GM21786 (cell line): ENCODE results near the gene EXT2.

Source experiments
- ATAC-seq: cut with Tn5 transposase; IDR thresholded peaks from one replicate; pipeline ENCODE4 v1.9.1; 2021; ENCODE audit not compliant: unreplicated experiment

Gene EXT2

DNA sequence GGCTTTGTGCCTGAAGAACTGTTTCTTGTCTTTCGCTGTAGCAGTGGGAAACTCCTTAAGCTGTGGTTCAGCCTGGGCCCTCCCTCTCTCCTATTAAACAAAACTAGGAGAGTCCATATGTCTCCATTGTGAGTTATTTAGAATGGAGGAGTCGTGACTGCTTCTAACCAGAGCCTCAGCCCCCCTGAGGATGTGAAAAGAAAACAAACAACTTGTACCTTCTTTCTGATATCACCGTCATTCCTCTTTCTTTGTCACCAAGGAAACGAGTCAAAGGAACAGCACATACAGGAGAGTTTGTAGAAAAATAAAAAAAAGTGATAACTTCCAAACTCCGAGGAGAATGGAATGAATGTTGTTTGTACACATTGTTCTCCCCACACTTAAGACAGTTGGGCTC lies 11.6 kb upstream of the EXT2 start:
- no peak for ATAC-seq

DNA sequence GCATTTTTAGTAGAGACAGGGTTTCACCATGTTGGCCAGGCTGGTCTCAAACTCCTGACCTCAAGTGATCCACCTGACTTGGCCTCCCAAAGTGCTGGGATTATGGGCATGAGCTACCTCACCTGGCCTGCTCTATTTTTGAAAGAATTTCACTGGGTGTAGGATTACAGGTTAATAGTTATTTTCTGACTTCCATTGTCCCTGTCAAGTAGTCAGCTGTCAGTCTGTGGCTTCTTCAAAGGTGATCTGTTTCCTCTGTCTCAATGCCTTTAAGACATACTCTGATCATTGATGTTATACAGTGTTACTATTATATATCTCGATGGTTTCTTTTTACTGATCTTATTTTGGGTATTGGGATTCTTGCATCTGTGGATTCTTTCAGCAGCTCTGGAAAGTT lies 10.1 kb upstream of the EXT2 start:
- no peak for ATAC-seq

DNA sequence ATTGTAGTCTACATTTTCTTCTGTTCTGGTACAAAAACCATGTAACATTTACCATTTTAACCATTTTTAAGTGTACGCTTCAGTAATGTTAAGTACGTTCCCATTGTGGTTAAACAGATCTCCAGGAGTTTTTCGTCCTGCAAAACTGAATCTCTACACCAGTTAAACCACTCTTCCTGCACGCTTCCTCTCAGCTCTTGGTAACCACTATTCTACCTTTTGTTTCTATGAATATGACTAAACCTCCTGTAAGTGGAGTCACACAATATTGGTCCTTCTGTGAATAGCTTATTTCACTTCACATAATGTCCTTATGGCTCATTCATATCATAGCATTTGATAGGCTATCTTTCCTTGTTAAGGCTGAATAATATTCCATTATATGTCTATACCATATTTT lies 7.1 kb upstream of the EXT2 start:
- no peak for ATAC-seq

DNA sequence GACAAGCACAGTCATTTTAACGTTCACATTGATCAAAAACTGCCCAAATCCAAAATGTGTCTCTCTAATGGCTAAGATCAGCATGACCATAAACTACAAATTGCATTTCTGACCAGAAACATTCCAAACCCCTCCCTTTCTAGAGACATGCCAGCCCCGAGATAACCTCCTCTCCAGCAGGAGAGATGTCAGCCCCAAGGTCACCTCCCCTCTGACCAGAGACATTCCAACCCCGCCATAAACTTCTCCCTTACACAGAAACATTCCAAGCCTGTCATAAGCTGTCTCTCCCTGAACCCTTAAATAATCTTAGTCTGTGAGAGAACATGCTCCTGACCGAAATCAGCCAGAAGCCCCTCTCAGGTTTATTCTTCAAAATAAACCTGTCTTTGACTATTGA lies 6.6 kb upstream of the EXT2 start:
- no peak for ATAC-seq

DNA sequence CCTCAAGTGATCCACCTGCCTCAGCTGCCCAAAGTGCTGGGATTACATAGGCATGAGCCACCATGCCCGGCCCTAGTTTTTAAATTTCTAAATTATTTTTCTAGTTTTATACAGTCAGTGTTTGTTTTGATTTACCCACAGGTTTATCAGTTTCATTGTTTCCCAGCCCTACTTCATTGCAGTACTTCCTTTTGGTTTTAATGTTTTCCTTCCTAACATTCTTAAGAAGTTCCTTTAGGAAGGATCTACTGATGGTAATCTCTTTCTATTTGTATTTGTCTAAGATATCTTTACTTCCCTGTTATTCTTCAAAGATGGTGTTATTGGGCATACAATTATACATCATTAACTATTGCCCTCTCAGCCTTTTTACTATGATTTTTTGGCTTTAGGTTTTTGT lies 4.9 kb upstream of the EXT2 start:
- ATAC-seq: no peak

DNA sequence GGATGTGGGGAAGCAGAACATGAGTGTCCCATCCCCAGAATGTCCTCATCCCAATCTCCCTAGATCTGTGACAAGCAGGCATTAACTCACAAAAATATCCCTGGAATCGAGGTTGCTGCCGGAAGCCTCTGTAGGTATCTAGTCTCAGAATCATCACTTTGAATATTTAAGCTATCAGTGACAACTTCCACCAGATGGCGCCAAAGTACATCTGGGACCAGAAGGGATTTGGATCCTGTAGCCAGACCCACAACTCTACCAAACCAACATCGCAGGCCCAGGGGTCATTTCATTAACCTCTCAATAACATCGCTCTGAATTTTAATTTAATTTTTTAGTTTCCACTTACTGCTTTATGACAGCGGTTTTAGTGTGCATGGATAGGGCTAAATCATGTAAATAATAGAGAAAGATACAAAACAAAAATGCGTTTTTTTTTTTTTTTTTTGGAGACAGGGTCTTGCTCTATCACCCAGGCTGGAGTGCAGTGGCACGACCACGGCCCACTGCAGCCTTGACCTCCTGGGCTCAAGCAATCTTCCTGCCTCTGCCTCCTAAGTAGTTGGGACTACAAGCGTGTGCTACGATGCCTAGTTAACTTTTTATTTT lies 1.1 kb upstream of the EXT2 start:
- ATAC-seq: peak; percentile 57

DNA sequence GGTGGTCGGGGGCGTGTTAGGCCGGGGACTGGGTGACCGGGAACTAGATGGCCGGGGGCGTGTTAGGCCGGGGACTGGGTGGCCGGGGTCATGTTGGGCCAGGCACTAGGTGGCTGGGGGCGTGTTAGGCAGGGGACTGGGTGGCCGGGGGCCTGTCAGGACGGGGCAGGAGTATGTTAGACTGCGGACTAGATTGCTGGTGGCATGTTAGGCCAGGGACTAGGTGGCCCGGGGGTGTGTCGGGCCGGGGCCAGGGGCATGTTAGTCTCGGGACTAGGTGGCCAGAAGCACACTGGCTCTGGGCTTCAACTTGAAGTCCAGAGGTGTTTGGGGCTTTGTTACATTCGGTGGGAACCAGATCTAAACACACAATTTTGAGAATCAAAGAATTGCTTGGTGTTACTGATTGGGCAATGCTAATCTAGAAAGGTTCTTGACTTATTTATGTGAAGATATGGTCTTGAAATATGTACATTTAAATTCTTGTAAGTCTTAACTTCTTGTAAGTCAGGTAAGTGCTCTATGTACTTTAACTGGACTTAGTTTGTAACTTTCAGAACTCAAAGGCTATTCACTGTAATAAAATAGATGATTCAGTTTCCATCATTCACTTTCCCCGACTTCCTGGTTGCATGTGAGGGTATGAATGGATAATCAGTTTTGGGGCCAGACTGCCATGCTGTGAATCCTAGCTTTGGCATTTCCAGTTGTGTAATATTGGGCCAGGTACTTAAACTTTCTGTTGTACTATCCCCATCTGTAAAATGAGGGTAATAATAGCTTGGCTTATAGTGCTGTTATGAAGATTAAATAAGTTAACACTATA lies 1.1 kb downstream of the EXT2 start:
- no peak for ATAC-seq

DNA sequence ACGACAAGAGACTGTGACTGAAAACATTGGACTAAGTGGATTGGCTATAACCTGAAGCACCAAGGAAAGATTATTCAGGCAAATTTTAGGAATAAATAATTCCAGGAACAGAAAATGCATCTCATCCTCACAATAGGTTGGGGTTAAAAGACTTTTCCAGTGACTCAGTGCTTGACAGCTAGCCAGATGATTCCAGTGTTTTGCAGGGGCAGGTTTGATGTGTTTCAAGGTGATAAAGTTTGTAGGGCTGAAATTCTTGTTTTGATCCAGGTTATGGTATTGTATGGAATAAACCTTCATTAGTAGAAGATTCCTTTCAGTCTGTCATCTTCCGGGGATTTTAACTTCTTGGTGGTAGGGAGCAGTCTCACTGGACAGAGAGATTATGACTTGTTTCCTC lies 2.3 kb downstream of the EXT2 start:
- ATAC-seq: no peak

DNA sequence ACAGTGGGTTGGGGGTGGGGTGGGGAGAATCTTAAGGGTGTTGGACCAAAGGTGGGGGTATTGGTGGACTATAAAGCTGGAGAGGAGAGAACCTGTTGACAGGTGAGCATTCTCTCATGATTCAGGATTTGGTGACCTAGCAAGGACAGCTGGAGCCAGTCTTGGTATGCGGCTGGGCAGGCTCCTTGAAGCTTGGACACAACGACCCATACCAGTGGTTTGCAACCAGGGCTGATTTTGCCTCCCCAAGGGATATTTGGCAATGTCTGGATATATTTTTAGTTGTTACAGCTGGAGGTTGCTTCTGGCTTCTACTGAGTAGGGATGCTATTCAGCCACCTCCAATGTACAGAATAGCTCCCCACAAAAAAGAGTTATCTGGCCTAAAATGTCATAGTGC lies 5.6 kb downstream of the EXT2 start:
- no peak for ATAC-seq

DNA sequence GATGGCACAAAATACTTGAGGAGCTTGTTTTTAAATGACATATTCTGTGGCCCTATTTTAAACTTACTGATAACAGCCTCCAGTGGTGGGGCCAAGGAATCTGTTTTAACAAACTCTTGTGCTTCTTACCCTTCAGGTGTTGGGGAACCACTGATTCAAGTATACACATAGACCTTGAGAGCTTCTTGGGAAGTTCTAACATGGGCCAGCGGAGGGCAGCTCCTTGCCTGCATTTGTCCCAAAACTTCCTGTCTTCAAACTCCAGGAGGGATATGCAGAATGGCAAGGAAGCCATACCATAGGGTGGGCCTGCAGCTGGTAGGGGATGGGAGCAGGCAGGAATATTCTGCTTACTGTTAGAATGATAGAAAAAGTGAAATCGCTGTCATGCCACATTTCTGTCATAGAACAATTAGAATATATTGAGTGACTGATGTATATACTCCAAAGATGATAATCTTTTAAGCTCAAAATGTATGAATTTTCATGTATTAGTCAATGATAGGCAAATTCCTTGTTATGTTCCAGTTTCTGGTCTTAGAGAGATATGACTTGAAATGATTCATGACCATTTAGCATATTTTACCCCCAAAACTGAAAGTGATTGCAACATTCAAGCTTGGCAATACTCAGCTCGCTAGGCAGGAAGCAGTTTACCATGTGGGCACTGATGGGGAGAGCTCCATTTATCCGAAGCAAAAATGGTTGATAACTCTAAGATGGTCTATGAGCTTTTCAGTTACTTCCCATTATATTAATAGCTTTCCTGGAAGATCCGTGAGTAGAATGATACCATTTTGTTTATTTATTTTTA lies 9.2 kb downstream of the EXT2 start:
- no peak for ATAC-seq

DNA sequence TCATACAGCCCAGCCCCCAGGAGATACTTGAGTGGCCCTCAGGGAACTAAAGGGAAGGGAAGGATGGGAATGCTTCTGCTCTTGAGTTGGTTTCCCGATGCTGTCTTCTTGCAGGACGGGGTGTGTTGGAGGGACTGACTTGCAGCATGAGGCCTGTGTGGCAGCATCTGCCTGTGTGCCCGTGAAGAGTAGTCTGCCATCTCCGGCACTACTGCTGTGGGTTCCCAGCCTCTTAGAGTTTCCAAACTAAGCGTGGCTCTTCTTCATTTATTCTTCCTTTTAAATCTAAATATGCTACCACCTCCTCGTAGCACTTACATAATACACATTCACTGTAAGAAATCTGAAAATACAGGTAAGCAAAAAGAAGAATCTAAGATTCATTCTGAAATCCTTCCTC lies 12.8 kb downstream of the EXT2 start:
- no peak for ATAC-seq

DNA sequence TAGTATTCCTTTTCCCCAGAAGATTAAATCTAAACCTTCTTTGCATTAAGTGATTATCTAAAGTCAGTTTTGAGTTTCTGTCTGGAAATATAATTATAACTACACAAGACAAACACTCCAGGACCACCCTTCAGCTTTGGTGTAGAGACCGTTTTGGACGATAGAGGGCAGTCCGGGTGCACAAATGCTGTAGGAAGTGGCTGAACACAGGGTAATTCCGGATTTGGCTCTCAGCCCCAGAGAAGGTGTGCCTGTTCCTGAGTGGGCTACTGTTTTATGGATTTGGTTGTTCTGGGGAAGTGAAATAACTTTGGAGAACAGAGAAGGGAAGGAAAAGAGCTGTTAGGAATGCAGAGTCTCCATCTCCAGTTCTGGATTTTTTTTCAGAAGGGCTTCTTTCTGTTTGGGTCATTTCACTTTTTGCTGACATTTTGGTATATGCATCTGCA lies 14.8 kb downstream of the EXT2 start:
- peak; percentile 97 for ATAC-seq

DNA sequence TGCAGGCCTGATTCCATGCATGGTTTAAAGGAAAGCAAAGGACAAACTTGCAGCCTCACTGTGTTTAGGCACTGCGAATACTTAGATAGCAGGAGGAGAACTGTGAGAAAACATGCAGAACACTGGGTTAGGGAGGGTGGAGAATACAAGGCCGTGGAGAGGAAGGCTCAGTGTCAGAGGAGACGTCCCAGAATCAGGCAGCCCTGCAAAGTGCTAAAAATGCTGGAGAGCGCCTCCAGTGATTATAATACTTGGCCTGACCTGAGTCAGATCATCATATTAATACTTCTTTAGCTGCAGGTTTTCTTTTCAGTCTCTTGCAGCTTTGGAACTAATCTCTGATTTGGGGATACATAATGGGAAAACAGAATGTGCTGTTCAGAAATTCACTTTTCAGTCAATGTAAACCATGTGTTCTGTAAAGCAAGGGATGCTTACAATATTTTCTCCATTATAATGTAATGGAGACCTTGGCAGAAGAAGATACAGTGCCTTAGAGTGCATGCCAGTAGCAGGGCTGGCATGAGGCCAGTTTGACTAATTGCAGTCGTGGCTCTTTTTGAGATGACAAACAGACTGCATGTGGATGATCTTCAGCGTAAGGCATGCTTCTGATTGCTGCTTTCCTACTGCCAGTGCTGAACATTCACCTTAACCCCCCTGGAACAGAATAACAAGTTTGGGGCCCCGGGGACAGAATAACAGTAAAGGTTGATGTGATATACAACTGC lies 16.8 kb downstream of the EXT2 start:
- ATAC-seq: no peak

DNA sequence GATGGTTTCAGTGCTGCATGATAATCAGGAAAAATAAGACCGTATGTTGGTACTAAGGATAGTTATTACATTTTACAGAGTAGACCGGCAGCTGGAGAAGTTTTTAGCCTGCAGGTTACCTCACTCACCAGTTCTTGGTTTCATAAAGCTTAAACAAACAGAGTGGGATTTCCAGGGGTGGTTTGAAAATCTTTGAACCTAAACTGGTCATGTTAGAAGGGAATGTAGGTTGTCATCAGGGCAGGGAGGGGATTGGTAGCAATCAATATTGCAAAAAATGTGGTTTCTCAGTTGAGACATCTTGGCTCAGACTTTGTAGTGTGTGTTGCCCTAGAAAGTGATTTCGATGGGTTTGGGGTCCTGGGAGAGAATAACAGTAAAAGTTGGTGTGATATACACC lies 17.5 kb downstream of the EXT2 start:
- ATAC-seq: no peak

DNA sequence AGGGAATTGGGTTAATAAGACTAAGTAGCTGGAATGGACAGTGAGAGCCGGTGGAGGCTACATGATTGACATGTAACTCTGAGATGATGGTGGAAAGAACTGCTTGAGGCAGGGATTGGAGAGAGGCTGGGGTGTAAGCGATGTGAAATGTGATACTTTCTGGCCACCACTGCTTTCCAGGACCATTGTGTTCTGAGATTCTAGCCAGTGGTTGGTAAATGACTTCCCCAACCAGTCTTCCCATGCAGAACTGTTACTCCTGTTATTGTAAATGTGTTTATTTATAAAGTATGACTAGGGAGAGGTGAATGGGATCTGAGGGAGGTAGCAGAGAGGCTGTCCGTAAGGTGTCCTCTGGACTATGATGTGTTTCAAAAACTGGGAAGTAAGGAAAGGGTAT lies 18.1 kb downstream of the EXT2 start:
- ATAC-seq: no peak

DNA sequence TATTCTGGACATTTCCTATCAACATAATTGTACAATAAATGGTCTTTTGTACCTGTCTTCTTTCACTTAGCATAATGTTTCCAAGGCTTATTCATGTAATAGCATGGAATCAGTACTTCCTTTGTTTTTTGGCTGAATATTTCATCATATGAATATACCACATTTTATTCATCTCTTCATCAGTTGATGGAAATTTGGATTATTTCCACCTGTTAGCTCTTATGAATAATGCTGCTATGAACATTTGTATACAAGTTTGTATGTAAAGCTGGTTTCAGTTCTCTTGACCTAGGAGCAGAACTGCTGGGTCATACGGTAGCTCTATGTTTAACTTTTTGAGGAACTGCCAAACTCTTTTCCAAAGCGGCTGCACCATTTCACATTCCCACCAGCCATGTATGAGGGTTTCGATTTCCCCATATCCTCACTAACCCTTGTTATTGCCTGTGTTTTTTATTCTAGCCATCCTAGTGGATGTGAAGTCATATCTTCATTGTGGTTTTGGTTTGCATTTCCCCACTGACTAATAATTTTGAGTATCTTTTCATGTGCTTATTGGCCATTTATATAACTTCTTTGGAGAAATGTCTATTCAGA lies 20.9 kb downstream of the EXT2 start:
- ATAC-seq: no peak

DNA sequence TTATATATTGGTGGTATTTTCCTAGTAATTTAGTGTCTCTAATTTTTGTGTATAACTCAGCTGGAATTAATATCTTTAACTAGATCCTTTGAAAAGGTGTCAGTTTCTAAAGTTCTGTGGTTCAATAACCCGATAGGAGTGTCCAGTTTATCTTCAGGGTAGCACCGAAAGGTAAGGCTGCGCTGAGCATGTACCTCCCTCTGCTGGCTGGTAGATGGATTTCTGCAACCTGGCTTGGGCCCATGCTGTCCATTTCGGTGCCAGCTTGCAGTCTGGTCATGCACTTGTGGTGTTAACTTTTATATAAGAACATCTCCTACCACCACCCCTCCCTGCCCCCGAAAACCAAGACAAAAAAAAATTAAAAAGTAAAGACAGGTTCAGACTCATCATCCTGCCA lies 24.7 kb downstream of the EXT2 start:
- no peak for ATAC-seq

DNA sequence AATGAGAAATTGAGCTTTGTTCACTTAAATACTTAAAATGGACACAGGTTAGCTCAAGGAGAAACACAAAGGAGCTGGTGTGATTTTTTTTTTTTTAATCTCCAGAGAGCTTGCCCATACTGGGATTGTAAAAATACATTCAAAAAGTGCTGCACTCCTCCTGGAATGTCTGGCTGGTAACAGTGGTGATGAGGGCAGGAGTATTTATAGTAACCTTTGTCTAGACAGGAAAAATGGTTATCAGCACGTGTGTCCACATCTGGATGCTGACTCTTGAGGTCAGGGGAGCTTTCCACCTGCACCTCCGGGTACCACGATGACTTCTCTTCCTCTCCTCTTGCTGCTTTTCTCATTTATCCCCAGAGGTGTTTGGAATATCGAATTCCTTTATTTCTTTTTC lies 30.1 kb downstream of the EXT2 start:
- ATAC-seq: no peak

DNA sequence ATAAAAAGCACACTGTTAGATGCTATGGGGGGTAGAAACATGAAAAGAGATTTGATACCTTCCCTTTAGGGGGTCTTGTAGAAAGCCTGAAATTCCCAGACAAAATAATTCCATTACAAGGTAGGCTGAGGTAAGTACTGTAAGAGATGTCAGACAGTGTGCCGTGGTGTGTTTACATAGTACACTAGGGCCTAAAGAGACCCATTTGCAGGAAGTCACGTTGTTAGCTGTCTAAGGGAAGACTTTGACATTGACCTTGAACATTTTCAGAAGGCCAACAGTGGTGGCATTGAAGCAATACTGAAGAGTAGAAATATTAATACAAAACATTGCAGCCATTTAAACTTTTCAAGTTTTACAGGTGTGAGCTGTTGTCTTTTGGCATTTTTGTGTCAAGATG lies 30.8 kb downstream of the EXT2 start:
- ATAC-seq: no peak

DNA sequence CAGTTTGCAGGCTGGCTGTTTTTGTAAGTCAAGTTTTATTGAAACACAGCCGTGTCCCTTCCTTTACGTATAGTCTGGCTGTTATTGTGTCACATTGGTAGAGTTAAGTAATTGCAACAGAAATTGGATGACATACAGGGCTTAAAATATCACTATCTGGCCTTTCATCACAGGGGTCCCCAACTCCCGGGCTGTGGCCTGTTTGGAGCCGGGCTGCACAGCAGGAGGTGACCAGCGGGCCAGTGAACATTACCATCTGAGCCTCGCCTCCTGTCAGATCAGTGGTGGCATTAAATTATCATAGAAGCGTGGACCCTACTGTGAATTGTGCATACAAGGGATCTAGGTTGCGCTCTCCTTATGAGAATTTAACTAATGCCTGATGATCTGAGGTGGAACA lies 31.7 kb downstream of the EXT2 start:
- no peak for ATAC-seq

DNA sequence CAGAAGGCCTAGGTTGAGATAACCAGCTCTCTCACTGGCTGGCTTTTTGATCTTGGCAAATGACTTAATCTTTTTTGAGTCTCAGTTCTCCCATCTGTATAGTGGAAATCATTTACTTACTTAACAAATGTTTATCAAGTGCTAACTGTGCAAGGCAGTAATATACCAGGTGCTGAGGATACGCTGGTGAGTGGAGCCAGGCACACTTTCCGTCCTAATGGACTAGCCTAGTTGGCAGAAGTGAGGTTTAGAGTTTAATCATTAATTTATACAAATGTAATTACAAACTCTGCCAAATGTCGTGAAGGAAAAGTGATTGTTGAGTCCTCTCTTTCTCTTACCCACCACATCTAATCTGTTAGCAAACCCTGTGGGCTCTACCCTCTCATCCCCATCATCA lies 33.3 kb downstream of the EXT2 start:
- ATAC-seq: no peak
